CD4-positive, alpha-beta T cell (primary cell): ENCODE data around the gene RORC. TPM values are rescaled to one million over a fixed set of nuclear protein-coding genes. Genes with fewer than 3 reads are reported as not detected.

Source experiments
- ATAC-seq: fragments of 200-7000 bp; cut with Tn5 transposase; one replicate; pipeline ENCODE4 v1.10.0; 2022; ENCODE audit warnings: mild to moderate bottlenecking; ENCODE audit not compliant: poor library complexity
- CTCF ChIA-PET: fragments of 350-600 bp; sonication (Branson Sonifier 250); formaldehyde crosslinking; loops from one replicate; lab custom pipeline; 2021; ENCODE audit warnings: antibody characterized with exemption, inconsistent platforms; lab: Charles Lee
- POLR2A ChIA-PET: fragments of 350-600 bp; sonication (Branson Sonifier 250); formaldehyde crosslinking; loops from one replicate; lab custom pipeline; 2021; ENCODE audit warnings: antibody characterized with exemption, inconsistent platforms; lab: Charles Lee
- DNase-seq, 14 experiments: peaks; one replicate each; pipeline ENCODE4 v3.0.0-alpha.2; 2013 to 2020; ENCODE audit warnings: mixed read lengths in 2 of 14
- H3K27ac ChIP-seq, 2 donors: one replicate each; pipeline versions ENCODE4 v1.5.1 to v1.7.0; 2013; ENCODE audit warnings: low read length in 2 of 2, low read depth in 1 of 2, mild to moderate bottlenecking in 1 of 2
- H3K27me3 ChIP-seq, 2 experiments: 1 replicate in 1 of 2; 2 replicates in 1 of 2; pipeline versions ENCODE4 v1.6.1 to v1.7.0; 2013; ENCODE audit warnings: low read length in 2 of 2, control low read depth in 1 of 2, mild to moderate bottlenecking in 1 of 2, moderate library complexity in 1 of 2; ENCODE audit not compliant: insufficient read depth in 2 of 2, control insufficient read depth in 1 of 2
- H3K36me3 ChIP-seq: one replicate; pipeline ENCODE4 v1.6.1; 2013; ENCODE audit warnings: low read length, control low read depth; ENCODE audit not compliant: insufficient read depth
- H3K4me1 ChIP-seq: one replicate; pipeline ENCODE4 v1.6.1; 2013; ENCODE audit warnings: low read length, control low read depth; ENCODE audit not compliant: insufficient read depth
- H3K4me3 ChIP-seq: one replicate; pipeline ENCODE4 v1.5.1; 2013; ENCODE audit warnings: mild to moderate bottlenecking, low read length, moderate library complexity
- H3K9me3 ChIP-seq, 2 experiments: 1 replicate in 1 of 2; 2 replicates in 1 of 2; pipeline versions ENCODE4 v1.6.1 to v1.7.0; 2013; ENCODE audit warnings: low read length in 2 of 2, mild to moderate bottlenecking in 2 of 2, control low read depth in 1 of 2, moderate library complexity in 1 of 2; ENCODE audit not compliant: control insufficient read depth in 1 of 2, insufficient read depth in 1 of 2
- H3K27ac Mint-ChIP-seq: one replicate; pipeline ENCODE4 v1.8.0; 2020; ENCODE audit warnings: mixed read lengths
- H3K27me3 Mint-ChIP-seq: one replicate; pipeline ENCODE4 v1.8.0; 2021; ENCODE audit warnings: mixed read lengths
- H3K36me3 Mint-ChIP-seq: one replicate; pipeline ENCODE4 v1.8.0; 2021; ENCODE audit warnings: low read depth, mixed read lengths
- H3K4me1 Mint-ChIP-seq: one replicate; pipeline ENCODE4 v1.8.0; 2021; ENCODE audit warnings: low read depth, mixed read lengths
- H3K4me3 Mint-ChIP-seq: one replicate; pipeline ENCODE4 v1.8.0; 2020; ENCODE audit warnings: mild to moderate bottlenecking, mixed read lengths
- H3K9me3 Mint-ChIP-seq: one replicate; pipeline ENCODE4 v1.8.0; 2020; ENCODE audit warnings: mixed read lengths
- CTCF ChIP-seq: fragments of 200-600 bp; IDR thresholded peaks from one replicate; pipeline ENCODE4 v1.8.0; 2022; ENCODE audit warnings: antibody characterized with exemption, mild to moderate bottlenecking
- intact Hi-C, 2 experiments: fragments of 100-400 bp; cut with DNase I in 1 of 2; cut with micrococcal nuclease in 1 of 2; formaldehyde crosslinking; loops; one replicate each; pipeline versions ENCODE4 v1.15.1 to v1.9.0; 2023 to 2025; cut with DNase I, micrococcal nuclease
- total RNA-seq, 174 experiments: library from RNA in 2 of 174; stranded (reverse) in 2 of 174; gene quantifications; one replicate each; pipeline ENCODE4 v1.2.3 and lab custom pipeline; 2021 to 2026

Gene RORC
- total RNA-seq, 2 experiments from 2014 or later = 3.6 to 3.7 TPM

GRCh38 chr1:151846686-151847237 is 15.2 kb upstream of the RORC start:
- TF ChIP-seq CTCF = no peak
- H3K9me3 ChIP-seq = no peaks in the 10 kb centered on the region
- Mint-ChIP-seq H3K4me1 (peaks cover 11% of the 10 kb centered on the region), H3K27ac (peak overlapping the region; percentile 28), H3K36me3 (peaks cover 5% of the 10 kb centered on the region), H3K4me3 (no peak overlapping the region), H3K9me3 (no peaks in the 10 kb centered on the region), H3K27me3 (no peaks in the 10 kb centered on the region)
- no peak for ATAC-seq
- CTCF ChIA-PET = no interaction called here
- POLR2A ChIA-PET = no interaction called here
- H3K27ac ChIP-seq = no peak overlapping the region
- H3K36me3 ChIP-seq = peaks cover 16% of the 10 kb centered on the region
- no peak overlapping the region for H3K4me3 ChIP-seq
- intact Hi-C loops = no loop called here
- no peaks in the 10 kb centered on the region for H3K27me3 ChIP-seq
- peaks cover 13% of the 10 kb centered on the region for H3K4me1 ChIP-seq
- DNase-seq = peak in 1 of 14 experiments; percentile 6

GRCh38 chr1:151846062-151846568 is 14.5 kb upstream of the RORC start:
- intact Hi-C loops = no loop called here
- DNase-seq (peak in 1 of 14 experiments; percentile 8), ATAC-seq (peak; percentile 39)
- ChIA-PET POLR2A (no interaction called here), CTCF (interaction anchor here (0.9 kb wide), 1 partner anchor 75 kb away, joined by 3 read pairs; no protein-coding TSS in a partner anchor)
- H3K4me3 ChIP-seq = no peak overlapping the region
- H3K27me3 ChIP-seq = no peaks in the 10 kb centered on the region
- H3K36me3 Mint-ChIP-seq = peaks cover 5% of the 10 kb centered on the region
- H3K4me1 ChIP-seq = peaks cover 15% of the 10 kb centered on the region
- TF ChIP-seq CTCF = no peak
- H3K9me3 Mint-ChIP-seq = no peaks in the 10 kb centered on the region
- no peak overlapping the region for H3K4me3 Mint-ChIP-seq
- peaks cover 16% of the 10 kb centered on the region for H3K36me3 ChIP-seq
- no peaks in the 10 kb centered on the region for H3K9me3 ChIP-seq
- peaks cover 17% of the 10 kb centered on the region for H3K4me1 Mint-ChIP-seq
- H3K27ac Mint-ChIP-seq = peak overlapping the region; percentile 28
- H3K27ac ChIP-seq = no peak overlapping the region
- no peaks in the 10 kb centered on the region for H3K27me3 Mint-ChIP-seq

- no peak for TF ChIP-seq CTCF
- H3K4me1 Mint-ChIP-seq = peaks cover 40% of the 10 kb centered on the region
- H3K4me3 ChIP-seq = no peak overlapping the region
- POLR2A ChIA-PET = no interaction called here
- no peak overlapping the region for H3K27ac ChIP-seq
- no peak overlapping the region for H3K27ac Mint-ChIP-seq
- H3K9me3 ChIP-seq = peaks cover 0 to 5% of the 10 kb centered on the region in 2 experiments
- no peak overlapping the region for H3K4me3 Mint-ChIP-seq
- H3K4me1 ChIP-seq = peaks cover 37% of the 10 kb centered on the region
- H3K27me3 Mint-ChIP-seq = no peaks in the 10 kb centered on the region
- intact Hi-C loops = no loop called here
- no peaks in the 10 kb centered on the region for H3K27me3 ChIP-seq
- CTCF ChIA-PET = interaction anchor here (0.9 to 1.3 kb wide), 2 partner anchors 12 to 158 kb away, joined by 3 read pairs; partner anchors contain the start of gene RORC
- peaks cover 5% of the 10 kb centered on the region for H3K36me3 Mint-ChIP-seq
- ATAC-seq = no peak
- H3K9me3 Mint-ChIP-seq = no peaks in the 10 kb centered on the region
- peaks cover 11% of the 10 kb centered on the region for H3K36me3 ChIP-seq
- no peak for DNase-seq
Observed at GRCh38 chr1:151843398-151843797, 11.8 kb upstream of the RORC start.
